ENCODE results near the gene KIF6.

The KIF6 gene

DNA sequence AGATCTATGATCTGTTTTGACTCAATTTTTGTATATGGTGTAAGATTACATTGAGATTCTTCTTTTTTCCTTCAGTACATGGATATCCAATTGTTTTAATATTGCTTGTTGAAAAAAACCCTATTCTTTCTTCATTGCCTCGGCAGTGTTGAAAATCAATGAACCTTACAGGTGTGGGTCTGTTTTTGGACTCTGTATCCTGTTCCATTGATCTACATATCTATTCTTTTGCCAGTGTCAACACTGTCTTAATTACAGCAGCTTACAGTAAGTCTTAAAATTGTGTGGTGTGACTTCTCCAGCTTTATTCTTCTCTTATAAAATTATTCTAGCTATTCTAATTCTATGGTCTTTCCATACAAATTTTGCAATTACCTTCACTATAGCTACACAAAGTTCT is 320.9 kb downstream of the KIF6 start:
- Histone ChIP-seq H3K4me3 (ENCODE audit: low read length) (no peak overlapping the region), H2AFZ (ENCODE audit: low read length) (no peak overlapping the region), H3F3A (ENCODE audit: insufficient read depth, low read length) (no peaks in the 10 kb centered on the region), H3K27ac (ENCODE audit: low read length) (no peak overlapping the region), H3K4me1 (ENCODE audit: low read length) (no peaks in the 10 kb centered on the region), H3K36me3 (replicated peaks; ENCODE audit: insufficient read depth, low read length) (no peaks in the 10 kb centered on the region), H3K27me3 (replicated peaks; ENCODE audit: insufficient read depth, low read length) (no peaks in the 10 kb centered on the region), H3K9me2 (replicated peaks; ENCODE audit: insufficient read depth, low read length) (no peaks in the 10 kb centered on the region), H3K79me2 (ENCODE audit: low read length) (no peaks in the 10 kb centered on the region), H3K4me2 (ENCODE audit: low read depth, low read length) (no peak overlapping the region), H3K9me3 (replicated peaks; ENCODE audit: insufficient read depth, low read length) (no peaks in the 10 kb centered on the region), H3K9ac (ENCODE audit: low read length) (no peak overlapping the region), H4K20me1 (ENCODE audit: insufficient read depth, low read length) (no peaks in the 10 kb centered on the region)
- TF ChIP-seq EZH2 (optimal IDR thresholded peaks at IDR 0.05; ENCODE audit: low read depth, low read length) (no peak), EZH2phosphoT487 (IDR thresholded peaks at IDR 0.05; ENCODE audit: low read length) (no peak)
- TF ChIP-seq, protein P1, sequence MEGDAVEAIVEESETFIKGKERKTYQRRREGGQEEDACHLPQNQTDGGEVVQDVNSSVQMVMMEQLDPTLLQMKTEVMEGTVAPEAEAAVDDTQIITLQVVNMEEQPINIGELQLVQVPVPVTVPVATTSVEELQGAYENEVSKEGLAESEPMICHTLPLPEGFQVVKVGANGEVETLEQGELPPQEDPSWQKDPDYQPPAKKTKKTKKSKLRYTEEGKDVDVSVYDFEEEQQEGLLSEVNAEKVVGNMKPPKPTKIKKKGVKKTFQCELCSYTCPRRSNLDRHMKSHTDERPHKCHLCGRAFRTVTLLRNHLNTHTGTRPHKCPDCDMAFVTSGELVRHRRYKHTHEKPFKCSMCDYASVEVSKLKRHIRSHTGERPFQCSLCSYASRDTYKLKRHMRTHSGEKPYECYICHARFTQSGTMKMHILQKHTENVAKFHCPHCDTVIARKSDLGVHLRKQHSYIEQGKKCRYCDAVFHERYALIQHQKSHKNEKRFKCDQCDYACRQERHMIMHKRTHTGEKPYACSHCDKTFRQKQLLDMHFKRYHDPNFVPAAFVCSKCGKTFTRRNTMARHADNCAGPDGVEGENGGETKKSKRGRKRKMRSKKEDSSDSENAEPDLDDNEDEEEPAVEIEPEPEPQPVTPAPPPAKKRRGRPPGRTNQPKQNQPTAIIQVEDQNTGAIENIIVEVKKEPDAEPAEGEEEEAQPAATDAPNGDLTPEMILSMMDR (IDR thresholded peaks at IDR 0.05; ENCODE audit: low read length) = no peak
- no peak for DNase-seq

DNA sequence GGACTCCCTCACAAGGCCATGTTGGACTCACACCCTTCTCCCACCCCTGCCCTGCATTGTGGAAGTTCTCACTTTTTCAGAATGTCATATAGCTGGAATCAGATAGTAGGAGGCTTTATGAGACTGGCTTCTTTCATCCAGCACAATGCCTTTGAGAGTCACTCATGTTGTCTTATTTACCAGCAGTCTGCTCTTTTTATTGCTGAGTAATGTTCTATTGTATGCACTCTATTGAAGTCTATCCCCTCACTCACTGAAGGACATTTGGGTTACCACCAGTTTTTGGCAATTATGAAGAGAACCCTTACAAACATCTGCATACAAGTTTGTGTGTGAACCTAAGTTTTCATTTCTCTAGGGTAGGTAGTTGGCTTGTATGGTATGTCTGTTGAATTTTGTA is 321.9 kb downstream of the KIF6 start:
- TF ChIP-seq EZH2phosphoT487 (IDR thresholded peaks at IDR 0.05; ENCODE audit: low read length) = no peak
- TF ChIP-seq EZH2 (optimal IDR thresholded peaks at IDR 0.05; ENCODE audit: low read depth, low read length) = no peak
- TF ChIP-seq, protein P1 (IDR thresholded peaks at IDR 0.05; ENCODE audit: low read length) = no peak
- Histone ChIP-seq H3K27me3 (replicated peaks; ENCODE audit: insufficient read depth, low read length) (no peaks in the 10 kb centered on the region), H2AFZ (ENCODE audit: low read length) (no peak overlapping the region), H3K4me2 (ENCODE audit: low read depth, low read length) (no peak overlapping the region), H3K36me3 (replicated peaks; ENCODE audit: insufficient read depth, low read length) (no peaks in the 10 kb centered on the region), H3K79me2 (ENCODE audit: low read length) (no peaks in the 10 kb centered on the region), H4K20me1 (ENCODE audit: insufficient read depth, low read length) (no peaks in the 10 kb centered on the region), H3F3A (ENCODE audit: insufficient read depth, low read length) (no peaks in the 10 kb centered on the region), H3K4me1 (ENCODE audit: low read length) (no peaks in the 10 kb centered on the region), H3K4me3 (ENCODE audit: low read length) (no peak overlapping the region), H3K27ac (ENCODE audit: low read length) (no peak overlapping the region), H3K9me3 (replicated peaks; ENCODE audit: insufficient read depth, low read length) (no peaks in the 10 kb centered on the region), H3K9ac (ENCODE audit: low read length) (no peak overlapping the region), H3K9me2 (replicated peaks; ENCODE audit: insufficient read depth, low read length) (no peaks in the 10 kb centered on the region)
- no peak for DNase-seq

DNA sequence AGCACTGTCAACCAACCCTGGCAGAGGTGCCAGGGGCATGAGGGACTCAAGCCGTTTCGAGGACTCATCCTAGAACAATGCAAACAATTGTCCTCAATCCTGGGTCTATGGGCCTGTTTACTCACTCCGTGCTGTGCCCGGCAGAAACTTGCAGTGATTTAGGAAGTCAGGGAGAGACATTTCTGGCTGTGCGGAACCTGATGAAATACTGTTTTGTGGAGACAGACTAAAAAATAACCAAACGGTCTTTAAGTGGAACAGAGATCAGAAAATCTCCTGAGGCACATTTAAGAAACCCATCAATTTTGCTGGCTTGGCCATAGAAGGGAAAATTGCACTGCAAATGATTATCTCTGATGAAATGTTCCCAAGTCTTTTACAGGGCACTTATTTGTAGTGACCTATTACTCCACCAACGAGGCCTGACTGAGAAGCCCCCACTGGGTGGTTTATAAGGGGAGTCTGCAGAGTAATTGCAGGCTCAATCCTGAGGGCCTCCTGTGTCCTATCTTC is 322.9 kb downstream of the KIF6 start:
- no peaks in the 10 kb centered on the region for H3K9me2 ChIP-seq (replicated peaks; ENCODE audit: insufficient read depth, low read length)
- H3F3A ChIP-seq (ENCODE audit: insufficient read depth, low read length) = no peaks in the 10 kb centered on the region
- H4K20me1 ChIP-seq (ENCODE audit: insufficient read depth, low read length) = no peaks in the 10 kb centered on the region
- H3K4me2 ChIP-seq (ENCODE audit: low read depth, low read length) = no peak overlapping the region
- no peaks in the 10 kb centered on the region for H3K9me3 ChIP-seq (replicated peaks; ENCODE audit: insufficient read depth, low read length)
- H3K27me3 ChIP-seq (replicated peaks; ENCODE audit: insufficient read depth, low read length) = no peaks in the 10 kb centered on the region
- H3K27ac ChIP-seq (ENCODE audit: low read length) = no peak overlapping the region
- no peak overlapping the region for H3K9ac ChIP-seq (ENCODE audit: low read length)
- H3K4me1 ChIP-seq (ENCODE audit: low read length) = no peaks in the 10 kb centered on the region
- H2AFZ ChIP-seq (ENCODE audit: low read length) = no peak overlapping the region
- H3K36me3 ChIP-seq (replicated peaks; ENCODE audit: insufficient read depth, low read length) = no peaks in the 10 kb centered on the region
- TF ChIP-seq EZH2 (optimal IDR thresholded peaks at IDR 0.05; ENCODE audit: low read depth, low read length) (no peak), EZH2phosphoT487 (IDR thresholded peaks at IDR 0.05; ENCODE audit: low read length) (no peak)
- TF ChIP-seq, protein P1 (IDR thresholded peaks at IDR 0.05; ENCODE audit: low read length) = no peak
- no peak overlapping the region for H3K4me3 ChIP-seq (ENCODE audit: low read length)
- no peaks in the 10 kb centered on the region for H3K79me2 ChIP-seq (ENCODE audit: low read length)
- DNase-seq = no peak
